Parathyroid adenoma (tissue), 2 donors: ENCODE data around the gene GBA2.

Experiments used
- H2AFZ ChIP-seq: fragments of 300-600 bp; sonication (generic); one replicate; pipeline ENCODE4 v1.7.0; 2017; ENCODE audit warnings: antibody characterized with exemption, mild to moderate bottlenecking
- H3K27ac ChIP-seq: fragments of 300-600 bp; sonication (generic); one replicate; pipeline ENCODE4 v1.7.0; 2017
- H3K27me3 ChIP-seq: fragments of 300-600 bp; sonication (generic); one replicate; pipeline ENCODE4 v1.7.0; 2017; ENCODE audit warnings: low read length; ENCODE audit not compliant: control insufficient read depth, insufficient read depth
- H3K36me3 ChIP-seq: fragments of 300-600 bp; sonication (generic); one replicate; pipeline ENCODE4 v1.7.0; 2017; ENCODE audit warnings: low read length; ENCODE audit not compliant: control insufficient read depth, insufficient read depth
- H3K4me1 ChIP-seq: fragments of 300-600 bp; sonication (generic); one replicate; pipeline ENCODE4 v1.7.0; 2017; ENCODE audit warnings: control low read depth
- H3K4me2 ChIP-seq: fragments of 300-600 bp; sonication (generic); one replicate; pipeline ENCODE4 v1.7.0; 2017; ENCODE audit warnings: low read length
- H3K4me3 ChIP-seq: fragments of 300-600 bp; sonication (generic); one replicate; pipeline ENCODE4 v1.7.0; 2017; ENCODE audit warnings: low read depth, low read length
- H3K79me2 ChIP-seq: fragments of 300-600 bp; sonication (generic); one replicate; pipeline ENCODE4 v1.7.0; 2017; ENCODE audit warnings: control low read depth
- H3K9ac ChIP-seq: fragments of 300-600 bp; sonication (generic); one replicate; pipeline ENCODE4 v1.7.0; 2017; ENCODE audit warnings: mild to moderate bottlenecking
- H3K9me3 ChIP-seq: fragments of 300-600 bp; sonication (generic); one replicate; pipeline ENCODE4 v1.7.0; 2017; ENCODE audit warnings: low read length; ENCODE audit not compliant: control insufficient read depth
- TF ChIP-seq, protein P1 (sequence below): fragments of 300-600 bp; sonication (generic); IDR thresholded peaks from one replicate; pipeline ENCODE4 v1.7.0; 2017; ENCODE audit warnings: antibody characterized with exemption, mild to moderate bottlenecking
- donor health status: primary hyperparathyroidism.

Gene GBA2

DNA sequence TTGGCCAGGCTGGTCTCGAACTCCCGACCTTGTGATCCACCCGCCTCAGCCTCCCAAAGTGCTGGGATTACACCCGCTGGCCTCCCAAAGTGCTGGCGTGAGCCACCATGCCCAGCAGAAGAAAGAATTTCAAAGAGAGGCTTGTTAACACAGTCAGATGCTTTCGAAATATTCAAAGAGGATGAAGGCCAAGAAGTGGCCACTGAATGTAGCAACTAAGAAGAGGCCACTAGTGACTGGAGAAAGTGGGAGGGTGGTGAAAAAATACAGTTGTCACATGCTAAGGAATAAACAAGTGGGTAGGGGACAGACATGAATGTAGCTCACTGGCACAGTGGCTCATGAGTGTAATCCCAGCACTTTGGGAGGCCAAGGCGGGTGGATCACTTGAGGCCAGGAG lies 46.3 kb downstream of the GBA2 start:
- no peaks in the 10 kb centered on the region for H3K79me2 ChIP-seq

DNA sequence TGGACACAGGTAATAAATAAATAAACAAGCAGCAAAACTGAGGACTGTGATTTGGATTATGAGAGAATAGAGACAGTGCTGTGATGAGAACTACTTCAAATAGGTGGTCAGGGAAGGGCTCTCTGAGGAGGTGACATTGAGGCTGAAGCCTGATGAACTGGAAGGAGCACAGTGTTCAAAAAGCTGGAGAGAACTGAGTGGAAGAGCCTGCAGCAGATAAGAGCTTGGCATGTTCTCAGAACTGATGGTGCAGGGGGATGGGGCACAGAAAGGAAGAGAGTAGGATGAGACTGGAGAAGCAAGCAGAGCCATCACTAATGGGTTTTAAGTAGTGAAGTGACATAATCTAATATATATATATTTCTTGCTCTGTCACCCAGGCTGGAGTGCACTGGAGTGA lies 48.1 kb downstream of the GBA2 start:
- TF ChIP-seq, protein P1, sequence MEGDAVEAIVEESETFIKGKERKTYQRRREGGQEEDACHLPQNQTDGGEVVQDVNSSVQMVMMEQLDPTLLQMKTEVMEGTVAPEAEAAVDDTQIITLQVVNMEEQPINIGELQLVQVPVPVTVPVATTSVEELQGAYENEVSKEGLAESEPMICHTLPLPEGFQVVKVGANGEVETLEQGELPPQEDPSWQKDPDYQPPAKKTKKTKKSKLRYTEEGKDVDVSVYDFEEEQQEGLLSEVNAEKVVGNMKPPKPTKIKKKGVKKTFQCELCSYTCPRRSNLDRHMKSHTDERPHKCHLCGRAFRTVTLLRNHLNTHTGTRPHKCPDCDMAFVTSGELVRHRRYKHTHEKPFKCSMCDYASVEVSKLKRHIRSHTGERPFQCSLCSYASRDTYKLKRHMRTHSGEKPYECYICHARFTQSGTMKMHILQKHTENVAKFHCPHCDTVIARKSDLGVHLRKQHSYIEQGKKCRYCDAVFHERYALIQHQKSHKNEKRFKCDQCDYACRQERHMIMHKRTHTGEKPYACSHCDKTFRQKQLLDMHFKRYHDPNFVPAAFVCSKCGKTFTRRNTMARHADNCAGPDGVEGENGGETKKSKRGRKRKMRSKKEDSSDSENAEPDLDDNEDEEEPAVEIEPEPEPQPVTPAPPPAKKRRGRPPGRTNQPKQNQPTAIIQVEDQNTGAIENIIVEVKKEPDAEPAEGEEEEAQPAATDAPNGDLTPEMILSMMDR: no peak
- Histone ChIP-seq H3K79me2 (no peaks in the 10 kb centered on the region), H3K9ac (no peak overlapping the region), H3K4me3 (no peak overlapping the region), H3K36me3 (no peaks in the 10 kb centered on the region), H3K9me3 (no peaks in the 10 kb centered on the region), H3K27ac (no peak overlapping the region), H3K4me1 (peaks cover 18% of the 10 kb centered on the region), H3K27me3 (no peaks in the 10 kb centered on the region), H3K4me2 (no peak overlapping the region), H2AFZ (no peak overlapping the region)

More for the DNA sequence above, 46.3 kb downstream of the GBA2 start:
- H3K4me1 ChIP-seq: peaks cover 6% of the 10 kb centered on the region
- no peaks in the 10 kb centered on the region for H3K27me3 ChIP-seq
- no peaks in the 10 kb centered on the region for H3K36me3 ChIP-seq
- H3K4me3 ChIP-seq: no peak overlapping the region
- no peak overlapping the region for H3K9ac ChIP-seq
- TF ChIP-seq, protein P1: no peak
- no peak overlapping the region for H3K4me2 ChIP-seq
- no peak overlapping the region for H3K27ac ChIP-seq
- no peak overlapping the region for H2AFZ ChIP-seq
- no peaks in the 10 kb centered on the region for H3K9me3 ChIP-seq

DNA sequence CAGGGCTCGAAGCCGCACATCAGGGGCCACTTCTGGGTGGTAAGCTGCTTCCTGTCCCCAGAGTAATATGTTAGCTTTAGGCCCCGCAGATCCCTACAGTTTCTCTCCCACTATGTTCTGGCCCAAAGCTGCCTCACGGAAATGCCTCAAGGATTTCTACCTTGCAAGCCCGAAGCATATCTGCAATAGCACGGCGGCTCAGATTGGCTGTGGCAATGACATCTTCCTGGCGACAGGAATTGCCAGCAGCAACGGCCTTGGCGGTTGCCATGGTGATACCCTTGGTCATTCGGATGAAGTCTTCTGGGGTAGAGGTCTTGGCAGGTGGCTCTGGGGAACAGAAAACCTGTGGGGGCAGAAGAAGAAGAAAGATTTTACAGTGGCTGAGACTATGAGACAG lies 49.0 kb downstream of the GBA2 start:
- H3K27ac ChIP-seq: no peak overlapping the region
- H3K27me3 ChIP-seq: no peaks in the 10 kb centered on the region
- no peaks in the 10 kb centered on the region for H3K9me3 ChIP-seq
- no peak overlapping the region for H3K4me2 ChIP-seq
- TF ChIP-seq, protein P1: no peak
- H3K4me3 ChIP-seq: no peak overlapping the region
- no peaks in the 10 kb centered on the region for H3K36me3 ChIP-seq
- H3K79me2 ChIP-seq: no peaks in the 10 kb centered on the region
- peaks cover 18% of the 10 kb centered on the region for H3K4me1 ChIP-seq
- no peak overlapping the region for H3K9ac ChIP-seq
- no peak overlapping the region for H2AFZ ChIP-seq

DNA sequence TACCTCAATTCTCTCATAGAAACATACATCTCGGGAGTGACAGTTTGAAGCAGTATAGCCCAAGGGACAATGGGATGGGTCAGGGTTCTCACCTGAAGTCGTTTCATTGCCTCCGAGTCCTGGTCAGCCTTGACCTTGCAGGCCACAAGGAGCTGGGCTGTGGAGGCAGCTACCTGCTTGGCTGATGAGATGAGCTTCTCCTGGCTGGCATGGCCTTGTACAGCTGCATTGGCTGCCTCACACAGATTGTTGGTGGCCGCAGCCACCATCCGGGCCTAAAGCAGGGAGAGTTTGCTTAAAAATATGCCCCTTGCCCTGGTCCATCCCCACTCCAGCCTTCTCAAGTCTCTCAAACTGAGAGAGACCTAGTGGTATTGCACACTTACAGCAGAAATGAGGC lies 50.8 kb downstream of the GBA2 start:
- Histone ChIP-seq H3K27ac (peak overlapping the region; percentile 74), H3K27me3 (no peaks in the 10 kb centered on the region), H3K4me2 (no peak overlapping the region), H3K36me3 (no peaks in the 10 kb centered on the region), H3K4me3 (no peak overlapping the region), H3K9me3 (no peaks in the 10 kb centered on the region), H3K9ac (no peak overlapping the region), H2AFZ (no peak overlapping the region), H3K4me1 (peaks cover 18% of the 10 kb centered on the region), H3K79me2 (no peaks in the 10 kb centered on the region)
- TF ChIP-seq, protein P1: no peak

DNA sequence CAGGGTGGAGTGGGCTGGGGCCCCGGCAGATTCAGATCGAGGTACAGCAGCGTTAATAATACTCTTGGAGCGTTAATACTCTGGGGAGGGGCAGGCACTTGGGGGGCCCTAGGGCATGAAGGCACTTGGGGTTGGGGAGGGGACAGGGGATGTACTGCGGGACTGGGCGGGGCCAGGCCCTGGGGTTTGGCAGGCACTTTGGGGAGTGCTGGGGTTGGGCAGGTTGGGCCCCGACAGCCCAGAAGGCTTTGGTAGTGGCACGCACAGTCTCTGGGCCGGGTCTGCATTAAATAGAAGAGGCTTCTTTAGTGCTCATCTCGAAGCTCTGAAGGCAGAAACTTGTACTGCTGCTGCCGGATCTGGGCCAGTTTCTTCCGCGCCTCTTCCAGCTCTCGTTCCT lies 51.5 kb downstream of the GBA2 start:
- Histone ChIP-seq H3K9ac (no peak overlapping the region), H3K27ac (peak overlapping the region; percentile 74), H3K36me3 (no peaks in the 10 kb centered on the region), H3K4me2 (no peak overlapping the region), H3K4me1 (peaks cover 18% of the 10 kb centered on the region), H2AFZ (no peak overlapping the region), H3K79me2 (no peaks in the 10 kb centered on the region), H3K4me3 (no peak overlapping the region), H3K9me3 (no peaks in the 10 kb centered on the region), H3K27me3 (no peaks in the 10 kb centered on the region)
- TF ChIP-seq, protein P1: no peak
